Measurements from ENCODE around the gene TPCN1. TPM values are rescaled to one million over a fixed set of nuclear protein-coding genes. Genes with fewer than 3 reads are reported as not detected.

The TPCN1 gene
- polyA plus RNA-seq, 1 experiment = 10.9 TPM

DNA sequence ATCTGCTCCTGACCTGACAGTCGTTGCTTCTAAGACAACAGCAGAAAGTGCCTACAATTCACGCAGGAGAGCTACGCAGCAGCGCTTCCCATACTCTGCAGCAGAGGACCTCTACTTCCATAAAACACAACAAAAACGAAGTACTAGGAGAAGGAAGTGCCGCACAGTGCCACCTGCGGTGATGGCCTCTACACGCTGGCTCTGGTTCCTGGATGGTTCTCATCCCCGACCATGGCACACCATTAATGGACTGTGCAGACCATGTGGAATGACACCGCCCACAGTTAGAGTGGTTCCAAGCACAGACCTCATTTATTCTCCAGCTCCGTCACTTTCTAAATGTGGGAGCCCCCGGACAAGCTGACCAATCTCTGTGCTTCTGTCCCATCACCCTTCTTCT, 28.3 kb downstream of the TPCN1 start:
- POLR2A ChIA-PET = no interaction called here
- no peak for DNase-seq (ENCODE audit: low read depth, low spot score)

DNA sequence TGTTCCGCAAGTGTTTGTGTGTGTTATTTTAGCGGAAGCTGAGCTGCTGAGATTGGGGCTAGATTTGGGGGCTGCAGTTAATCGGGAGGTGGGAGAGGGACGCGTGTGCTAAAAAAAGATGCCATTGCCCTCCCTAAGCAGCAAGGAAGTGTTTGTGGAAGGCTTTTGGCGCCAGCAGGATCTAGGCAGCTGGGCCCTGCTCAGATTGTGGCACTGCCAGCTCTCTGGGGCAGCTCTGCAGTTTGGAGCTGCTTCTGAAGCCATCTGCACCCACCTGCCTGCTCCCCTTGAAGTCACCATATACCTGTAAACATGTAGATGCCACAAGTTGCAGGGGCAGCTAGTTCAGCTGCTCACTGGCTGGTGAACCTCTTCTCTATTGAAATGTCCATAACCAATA, 28.8 kb downstream of the TPCN1 start:
- no peak for DNase-seq (ENCODE audit: low read depth, low spot score)
- H3K4me3 ChIP-seq (ENCODE audit: low read depth, low read length) = no peak overlapping the region
- peaks cover 12% of the 10 kb centered on the region for H3K9me3 ChIP-seq (ENCODE audit: control insufficient read depth, insufficient read depth, low read length)
- TF ChIP-seq, protein P1, sequence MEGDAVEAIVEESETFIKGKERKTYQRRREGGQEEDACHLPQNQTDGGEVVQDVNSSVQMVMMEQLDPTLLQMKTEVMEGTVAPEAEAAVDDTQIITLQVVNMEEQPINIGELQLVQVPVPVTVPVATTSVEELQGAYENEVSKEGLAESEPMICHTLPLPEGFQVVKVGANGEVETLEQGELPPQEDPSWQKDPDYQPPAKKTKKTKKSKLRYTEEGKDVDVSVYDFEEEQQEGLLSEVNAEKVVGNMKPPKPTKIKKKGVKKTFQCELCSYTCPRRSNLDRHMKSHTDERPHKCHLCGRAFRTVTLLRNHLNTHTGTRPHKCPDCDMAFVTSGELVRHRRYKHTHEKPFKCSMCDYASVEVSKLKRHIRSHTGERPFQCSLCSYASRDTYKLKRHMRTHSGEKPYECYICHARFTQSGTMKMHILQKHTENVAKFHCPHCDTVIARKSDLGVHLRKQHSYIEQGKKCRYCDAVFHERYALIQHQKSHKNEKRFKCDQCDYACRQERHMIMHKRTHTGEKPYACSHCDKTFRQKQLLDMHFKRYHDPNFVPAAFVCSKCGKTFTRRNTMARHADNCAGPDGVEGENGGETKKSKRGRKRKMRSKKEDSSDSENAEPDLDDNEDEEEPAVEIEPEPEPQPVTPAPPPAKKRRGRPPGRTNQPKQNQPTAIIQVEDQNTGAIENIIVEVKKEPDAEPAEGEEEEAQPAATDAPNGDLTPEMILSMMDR (IDR thresholded peaks at IDR 0.05; ENCODE audit: low read depth, low read length) = no peak
- H3K27ac ChIP-seq (ENCODE audit: low read depth, low read length) = no peak overlapping the region
- POLR2A ChIA-PET = no interaction called here
- no peaks in the 10 kb centered on the region for H3K27me3 ChIP-seq (ENCODE audit: control insufficient read depth, insufficient read depth, low read length)
- CTCF ChIA-PET = interaction anchor here (0.9 kb wide), 1 partner anchor 175 kb away, joined by 3 read pairs; no protein-coding TSS in a partner anchor

More for the DNA sequence above, 28.3 kb downstream of the TPCN1 start:
- Histone ChIP-seq H3K27ac (ENCODE audit: low read depth, low read length) (no peak overlapping the region), H3K27me3 (ENCODE audit: control insufficient read depth, insufficient read depth, low read length) (no peaks in the 10 kb centered on the region), H3K4me3 (ENCODE audit: low read depth, low read length) (no peak overlapping the region), H3K9me3 (ENCODE audit: control insufficient read depth, insufficient read depth, low read length) (peaks cover 12% of the 10 kb centered on the region)
- TF ChIP-seq, protein P1 (IDR thresholded peaks at IDR 0.05; ENCODE audit: low read depth, low read length) = no peak
- CTCF ChIA-PET = interaction anchor here (0.9 kb wide), 1 partner anchor 176 kb away, joined by 3 read pairs; no protein-coding TSS in a partner anchor

DNA sequence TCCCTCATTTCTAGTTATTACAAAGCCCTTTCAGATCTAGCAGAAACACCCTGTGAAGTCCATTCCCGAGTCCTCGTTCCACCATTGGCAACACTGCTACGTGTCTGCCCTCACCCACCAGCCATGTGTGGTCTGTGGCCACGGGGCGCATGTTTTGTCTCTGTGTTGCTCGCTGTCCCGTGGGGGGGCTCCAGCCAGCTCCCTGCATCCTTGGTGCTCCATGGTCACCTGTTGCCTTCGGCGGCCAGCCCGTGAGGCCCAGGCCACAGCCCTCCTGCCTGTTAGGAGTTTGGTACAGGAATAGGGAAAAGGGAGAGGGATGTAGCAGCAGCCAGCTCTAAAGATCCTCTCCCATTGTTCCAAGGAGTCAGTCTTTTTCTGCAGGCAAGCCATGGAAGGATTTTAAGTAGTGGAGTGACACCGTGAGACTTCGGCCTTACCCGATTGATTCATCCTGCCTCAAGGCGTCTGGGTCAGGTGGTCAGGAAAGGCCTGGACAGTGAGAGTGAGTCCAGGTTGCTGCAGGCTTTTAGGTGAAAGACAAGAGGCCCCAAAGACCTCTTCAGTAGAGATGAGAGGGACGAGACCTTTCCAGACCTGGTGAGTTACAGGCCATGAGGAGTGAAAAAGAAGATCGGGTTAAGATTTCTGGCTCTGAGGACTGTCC, 30.3 kb downstream of the TPCN1 start:
- ChIA-PET POLR2A (no interaction called here), CTCF (no interaction called here)
- TF ChIP-seq, protein P1 (IDR thresholded peaks at IDR 0.05; ENCODE audit: low read depth, low read length) = no peak
- Histone ChIP-seq H3K9me3 (ENCODE audit: control insufficient read depth, insufficient read depth, low read length) (peaks cover 12% of the 10 kb centered on the region), H3K27me3 (ENCODE audit: control insufficient read depth, insufficient read depth, low read length) (no peaks in the 10 kb centered on the region), H3K4me3 (ENCODE audit: low read depth, low read length) (no peak overlapping the region), H3K27ac (ENCODE audit: low read depth, low read length) (no peak overlapping the region)
- DNase-seq (ENCODE audit: low read depth, low spot score) = no peak

DNA sequence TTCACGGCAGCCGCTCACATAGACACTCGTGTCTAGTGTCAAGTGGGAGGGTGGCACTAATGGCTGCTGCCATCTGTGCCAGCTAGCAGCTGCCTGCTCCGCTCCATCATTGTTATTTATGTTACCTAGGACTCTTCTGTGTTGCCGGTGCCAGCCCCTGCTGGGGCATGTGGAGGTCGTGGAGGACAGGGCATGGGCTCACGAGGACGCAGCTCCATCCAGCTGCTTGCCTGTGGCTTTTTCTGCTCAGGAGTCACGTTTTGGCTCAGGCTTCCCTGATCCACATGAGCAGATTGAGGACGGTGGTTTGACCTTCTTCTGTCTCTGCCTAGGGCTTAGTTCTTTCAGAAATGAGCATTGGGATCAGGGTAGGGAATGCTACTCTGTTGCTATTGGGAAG, 31.2 kb downstream of the TPCN1 start:
- Histone ChIP-seq H3K27me3 (ENCODE audit: control insufficient read depth, insufficient read depth, low read length) (no peaks in the 10 kb centered on the region), H3K9me3 (ENCODE audit: control insufficient read depth, insufficient read depth, low read length) (peaks cover 12% of the 10 kb centered on the region), H3K27ac (ENCODE audit: low read depth, low read length) (no peak overlapping the region), H3K4me3 (ENCODE audit: low read depth, low read length) (no peak overlapping the region)
- CTCF ChIA-PET = no interaction called here
- POLR2A ChIA-PET = no interaction called here
- no peak for DNase-seq (ENCODE audit: low read depth, low spot score)
- TF ChIP-seq, protein P1 (IDR thresholded peaks at IDR 0.05; ENCODE audit: low read depth, low read length) = no peak

DNA sequence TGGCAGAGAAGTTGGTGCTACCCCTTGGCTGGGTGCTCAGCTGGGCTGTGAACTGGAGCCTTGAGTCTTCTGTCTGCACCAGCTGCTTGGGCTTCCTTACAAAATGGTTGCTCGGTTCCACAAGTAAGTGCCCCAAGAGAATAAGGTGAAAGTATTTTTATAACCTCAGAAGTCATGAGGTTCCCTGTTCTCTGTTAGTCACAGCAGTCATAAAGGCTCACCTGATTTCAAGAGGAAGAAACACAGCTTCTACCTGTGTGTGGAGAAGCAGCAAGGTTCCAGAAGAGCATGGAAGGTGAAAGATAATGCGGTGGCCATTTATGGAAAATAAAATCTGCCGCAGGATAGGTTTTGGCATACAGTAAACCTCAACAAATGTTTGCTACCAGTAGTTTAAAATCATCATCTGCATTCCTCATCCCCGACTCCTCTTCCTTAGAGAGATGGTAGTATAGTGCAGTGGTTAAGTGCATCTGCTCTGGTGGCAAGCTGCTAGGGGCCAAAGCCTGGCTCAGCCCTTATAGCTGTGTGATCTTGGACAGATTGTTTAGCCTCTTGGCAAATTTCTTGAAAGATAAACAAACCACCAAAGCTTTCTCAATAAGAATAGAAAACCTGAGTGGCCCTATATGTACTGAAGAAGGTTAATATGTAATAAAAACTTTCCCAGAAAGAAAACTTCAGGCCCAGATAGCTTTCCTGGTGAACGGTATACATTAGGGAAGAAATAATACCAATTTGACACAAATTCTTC, 32.4 kb downstream of the TPCN1 start:
- no peak overlapping the region for H3K27ac ChIP-seq (ENCODE audit: low read depth, low read length)
- DNase-seq (ENCODE audit: low read depth, low spot score) = no peak
- no peak overlapping the region for H3K4me3 ChIP-seq (ENCODE audit: low read depth, low read length)
- ChIA-PET POLR2A (interaction anchor here (0.6 to 1.0 kb wide), 2 partner anchors 9 to 146 kb away, joined by 3 to 4 read pairs; no protein-coding TSS in a partner anchor), CTCF (no interaction called here)
- no peaks in the 10 kb centered on the region for H3K27me3 ChIP-seq (ENCODE audit: control insufficient read depth, insufficient read depth, low read length)
- peaks cover 12% of the 10 kb centered on the region for H3K9me3 ChIP-seq (ENCODE audit: control insufficient read depth, insufficient read depth, low read length)
- TF ChIP-seq, protein P1 (IDR thresholded peaks at IDR 0.05; ENCODE audit: low read depth, low read length) = no peak

Data from AG04450 (cell line).